Gastrocnemius medialis (tissue), 4 donors: ENCODE data around the gene TDRD6. TPM values are rescaled to one million over a fixed set of nuclear protein-coding genes. Genes with fewer than 3 reads are reported as not detected.

ENCODE experiments used
- ATAC-seq, 2 donors: fragments of 150-250 bp; one replicate each; pipeline ENCODE4 v1.9.1; 2016
- DNase-seq, 2 donors: peaks; one replicate each; pipeline ENCODE4 v3.0.0-alpha.2; 2019
- H3K27ac ChIP-seq, 4 donors: fragments of 200-600 bp; sonication (generic); 1 replicate in 1 of 4; 2 replicates in 3 of 4; pipeline ENCODE4 v1.5.1; 2016 to 2018; ENCODE audit warnings: mild to moderate bottlenecking in 2 of 4, moderate library complexity in 1 of 4
- H3K27me3 ChIP-seq, 3 donors: fragments of 200-600 bp; sonication (generic) in 2 of 3; 1 replicate in 1 of 3; 2 replicates in 2 of 3; pipeline versions ENCODE4 v1.5.1 to v1.6.0; 2016 to 2019; ENCODE audit warnings: mild to moderate bottlenecking in 1 of 3, moderate library complexity in 1 of 3
- H3K36me3 ChIP-seq, 2 donors: fragments of 200-600 bp; sonication (generic) in 1 of 2; one replicate each; pipeline ENCODE4 v1.5.1; 2017 to 2018
- H3K4me1 ChIP-seq, 2 donors: fragments of 200-600 bp; sonication (generic) in 1 of 2; one replicate each; pipeline ENCODE4 v1.5.1; 2016 to 2017; ENCODE audit warnings: mild to moderate bottlenecking in 2 of 2
- H3K4me3 ChIP-seq, 4 donors: fragments of 200-600 bp; sonication (generic) in 3 of 4; 1 replicate in 1 of 4; 2 replicates in 3 of 4; pipeline ENCODE4 v1.5.1; 2016 to 2019; ENCODE audit warnings: mild to moderate bottlenecking in 2 of 4
- H3K9me3 ChIP-seq, 3 donors: fragments of 200-600 bp; sonication (generic) in 2 of 3; 1 replicate in 1 of 3; 2 replicates in 2 of 3; pipeline ENCODE4 v1.5.1; 2016 to 2019
- CTCF ChIP-seq, 5 experiments: fragments of 450-650 bp in 3 of 5; fragments of 200-600 bp in 2 of 5; sonication (generic) in 2 of 5; IDR thresholded peaks in 4 of 5; conservative IDR thresholded peaks in 1 of 5; 1 replicate in 4 of 5; 2 replicates in 1 of 5; pipeline ENCODE4 v1.5.1; 2016 to 2019; ENCODE audit warnings: antibody characterized with exemption in 5 of 5, mild to moderate bottlenecking in 3 of 5, moderate library complexity in 3 of 5
- POLR2A ChIP-seq, 2 donors: fragments of 450-650 bp; IDR thresholded peaks; one replicate each; pipeline ENCODE4 v1.6.1; 2017; ENCODE audit warnings: antibody characterized with exemption in 2 of 2, mild to moderate bottlenecking in 2 of 2, moderate library complexity in 2 of 2
- in situ Hi-C, 4 donors: fragments of 200-750 bp; cut with MboI; loops; one replicate each; pipeline versions ENCODE4 v1.15.0 to v1.8.0; 2017; ENCODE audit warnings: low sequenced_read_pairs in 4 of 4
- intact Hi-C: fragments of 100-400 bp; cut with DNase I; formaldehyde crosslinking; loops from one replicate; pipeline ENCODE4 v1.15.1; 2023; ENCODE audit warnings: low total_unique reads
- total RNA-seq, 4 donors: library from RNA; depleted of rRNA; stranded (reverse); fragments of >200 nt; gene quantifications; one replicate each; pipeline versions ENCODE4 v1.1.0 to v1.2.3, GENCODE V29; 2016

The TDRD6 gene, protein sequence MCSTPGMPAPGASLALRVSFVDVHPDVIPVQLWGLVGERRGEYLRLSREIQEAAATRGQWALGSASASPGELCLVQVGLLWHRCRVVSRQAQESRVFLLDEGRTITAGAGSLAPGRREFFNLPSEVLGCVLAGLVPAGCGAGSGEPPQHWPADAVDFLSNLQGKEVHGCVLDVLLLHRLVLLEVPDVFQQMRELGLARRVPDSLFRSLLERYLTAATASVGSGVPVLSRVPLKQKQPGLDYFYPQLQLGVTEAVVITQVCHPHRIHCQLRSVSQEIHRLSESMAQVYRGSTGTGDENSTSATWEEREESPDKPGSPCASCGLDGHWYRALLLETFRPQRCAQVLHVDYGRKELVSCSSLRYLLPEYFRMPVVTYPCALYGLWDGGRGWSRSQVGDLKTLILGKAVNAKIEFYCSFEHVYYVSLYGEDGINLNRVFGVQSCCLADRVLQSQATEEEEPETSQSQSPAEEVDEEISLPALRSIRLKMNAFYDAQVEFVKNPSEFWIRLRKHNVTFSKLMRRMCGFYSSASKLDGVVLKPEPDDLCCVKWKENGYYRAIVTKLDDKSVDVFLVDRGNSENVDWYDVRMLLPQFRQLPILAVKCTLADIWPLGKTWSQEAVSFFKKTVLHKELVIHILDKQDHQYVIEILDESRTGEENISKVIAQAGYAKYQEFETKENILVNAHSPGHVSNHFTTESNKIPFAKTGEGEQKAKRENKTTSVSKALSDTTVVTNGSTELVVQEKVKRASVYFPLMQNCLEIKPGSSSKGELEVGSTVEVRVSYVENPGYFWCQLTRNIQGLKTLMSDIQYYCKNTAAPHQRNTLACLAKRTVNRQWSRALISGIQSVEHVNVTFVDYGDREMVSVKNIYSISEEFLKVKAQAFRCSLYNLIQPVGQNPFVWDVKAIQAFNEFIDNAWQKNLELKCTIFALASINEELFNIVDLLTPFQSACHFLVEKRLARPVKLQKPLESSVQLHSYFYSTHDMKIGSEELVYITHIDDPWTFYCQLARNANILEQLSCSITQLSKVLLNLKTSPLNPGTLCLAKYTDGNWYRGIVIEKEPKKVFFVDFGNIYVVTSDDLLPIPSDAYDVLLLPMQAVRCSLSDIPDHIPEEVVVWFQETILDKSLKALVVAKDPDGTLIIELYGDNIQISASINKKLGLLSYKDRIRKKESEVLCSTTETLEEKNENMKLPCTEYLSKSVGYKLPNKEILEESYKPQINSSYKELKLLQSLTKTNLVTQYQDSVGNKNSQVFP (N-terminal part only)
- 1 to 10 TPM in 1 of 4 donors, under 1 TPM in 3; 0.03 to 1.7 (median 0.07) TPM for total RNA-seq

DNA sequence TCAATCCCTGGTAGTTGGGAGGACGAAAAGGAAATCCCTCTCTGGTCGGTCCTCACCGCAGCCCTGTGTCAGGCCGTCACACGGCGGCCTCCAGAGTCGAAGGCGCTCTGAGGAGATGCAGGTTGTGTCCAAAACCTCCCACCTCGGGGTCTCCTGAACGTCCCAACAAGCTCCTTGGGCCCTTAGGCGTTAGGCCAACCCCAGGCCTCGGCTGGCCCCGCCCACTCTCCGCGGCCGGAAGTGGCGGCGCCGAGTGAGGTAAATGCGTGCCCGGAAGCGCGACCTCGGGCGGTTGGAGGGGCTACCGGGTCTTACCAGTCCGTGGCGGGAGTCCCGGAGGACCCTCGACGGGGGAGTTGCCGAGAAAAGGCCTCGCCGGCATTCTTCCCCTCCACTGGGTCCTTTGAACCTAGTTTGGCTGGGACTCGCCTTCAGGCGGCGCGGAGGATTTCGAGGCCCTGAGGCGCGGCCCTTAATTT is at the start of gene TDRD6:
Gene TDRD6 (plus strand): TSS at position 267 of the 479 bp plus-strand sequence. CDS start 244 bp downstream, outside the sequence.
- in situ Hi-C loops, result no loop called here
- TF ChIP-seq CTCF (IDR thresholded peaks at IDR 0.05 in 4 of 5, conservative IDR thresholded peaks at IDR 0.05 in 1 of 5) (no peak), POLR2A (IDR thresholded peaks at IDR 0.05) (no peak)
- no peak for ATAC-seq
- H3K4me1 ChIP-seq, result no peaks in the 10 kb centered on the region
- no peak for DNase-seq
- H3K4me3 ChIP-seq, result no peak within 1 kb of the TSS
- intact Hi-C loops, result no loop called here
- no peaks in the 10 kb centered on the region for H3K9me3 ChIP-seq
- H3K27me3 ChIP-seq, result no peaks in the 10 kb centered on the region
- H3K27ac ChIP-seq, result no peak within 1 kb of the TSS
- H3K36me3 ChIP-seq, result no peaks in the 10 kb centered on the region

DNA sequence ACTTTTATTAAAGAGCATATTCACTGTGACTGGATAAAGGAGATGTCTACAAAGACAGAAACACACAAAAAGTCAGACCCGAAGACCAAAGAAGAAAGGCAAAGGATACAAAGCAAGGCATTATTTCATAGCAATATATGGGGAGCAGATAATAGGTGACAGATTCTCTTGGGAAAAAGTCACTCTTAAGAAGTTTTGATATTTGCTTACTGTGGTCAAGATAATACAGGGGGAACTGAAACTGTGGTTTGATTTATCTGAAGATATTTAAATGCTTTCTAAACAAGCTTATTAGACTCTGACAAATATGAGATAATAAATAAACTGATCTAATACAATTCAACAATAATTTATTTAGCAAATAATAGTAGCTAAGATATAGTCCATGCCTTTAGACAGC is 49.8 kb upstream of the TDRD6 start:
- DNase-seq, result no peak
- Histone ChIP-seq H3K9me3 (no peaks in the 10 kb centered on the region), H3K27ac (no peak overlapping the region), H3K4me1 (no peaks in the 10 kb centered on the region), H3K36me3 (no peaks in the 10 kb centered on the region), H3K27me3 (no peaks in the 10 kb centered on the region), H3K4me3 (no peak overlapping the region)
- intact Hi-C loops, result no loop called here
- ATAC-seq, result no peak
- no peak for TF ChIP-seq CTCF (IDR thresholded peaks at IDR 0.05 in 4 of 5, conservative IDR thresholded peaks at IDR 0.05 in 1 of 5)
- no peak for TF ChIP-seq POLR2A (IDR thresholded peaks at IDR 0.05)
- in situ Hi-C loops, result loop anchor here in 2 of 4 donors (25.0 kb wide), 2 partner anchors 426 to 576 kb away; no protein-coding TSS in a partner anchor

GRCh38 chr6:46638650-46639049 is 49.0 kb upstream of the TDRD6 start:
- Histone ChIP-seq H3K36me3 (no peaks in the 10 kb centered on the region), H3K4me1 (no peaks in the 10 kb centered on the region), H3K9me3 (no peaks in the 10 kb centered on the region), H3K27me3 (no peaks in the 10 kb centered on the region), H3K27ac (no peak overlapping the region), H3K4me3 (no peak overlapping the region)
- intact Hi-C loops (no loop called here), in situ Hi-C loops (loop anchor here in 2 of 4 donors (25.0 kb wide), 2 partner anchors 426 to 576 kb away; no protein-coding TSS in a partner anchor)
- no peak for ATAC-seq
- TF ChIP-seq POLR2A (IDR thresholded peaks at IDR 0.05) (no peak), CTCF (IDR thresholded peaks at IDR 0.05 in 4 of 5, conservative IDR thresholded peaks at IDR 0.05 in 1 of 5) (no peak)
- no peak for DNase-seq
